Ovary (tissue), 3 donors: Measurements from ENCODE around the gene YPEL4.

Experiments used
- CTCF ChIP-seq, 3 donors: fragments of 450-650 bp in 2 of 3; fragments of 200-600 bp in 1 of 3; IDR thresholded peaks; one replicate each; pipeline versions ENCODE4 v1.5.1 to v1.8.0; 2016 to 2022; ENCODE audit warnings: antibody characterized with exemption in 3 of 3, mild to moderate bottlenecking in 1 of 3
- EP300 ChIP-seq: sonication (generic); formaldehyde crosslinking; IDR thresholded peaks from one replicate; pipeline ENCODE4 v1.6.1; 2017; ENCODE audit warnings: antibody characterized with exemption
- POLR2A ChIP-seq: fragments of 450-650 bp; IDR thresholded peaks from one replicate; pipeline ENCODE4 v1.6.1; 2017; ENCODE audit warnings: antibody characterized with exemption, mild to moderate bottlenecking, moderate library complexity
- donor health status: DM: no; HTN: no; CAD: no.

GRCh38 chr11:57656885-57657193 is 7.1 kb upstream of the YPEL4 start:
- TF ChIP-seq CTCF (IDR thresholded peaks at IDR 0.05) (no peak), POLR2A (no peak), EP300 (no peak)
